WTC11 (cell line): ENCODE results near the gene SPATA12. TPM values are rescaled to one million over a fixed set of nuclear protein-coding genes. Genes with fewer than 3 reads are reported as not detected.

Experiments
- ATAC-seq: fragments of 200-7000 bp; cut with Tn5 transposase; 2 replicates; pipeline ENCODE4 v1.10.0; 2021; ENCODE audit warnings: mild to moderate bottlenecking, moderate library complexity
- CTCF ChIA-PET: fragments of 300-600 bp; sonication (Branson Sonifier 250); formaldehyde crosslinking; loops from one replicate; lab custom pipeline; 2021; ENCODE audit warnings: antibody characterized with exemption; lab: Charles Lee
- POLR2A ChIA-PET: fragments of 350-600 bp; sonication (Branson Sonifier 250); formaldehyde crosslinking; loops from one replicate; lab custom pipeline; 2021; ENCODE audit warnings: antibody characterized with exemption; lab: Charles Lee
- DNase-seq: peaks from one replicate; pipeline ENCODE4 v3.0.0; 2021; ENCODE audit warnings: low spot score
- H3K27ac Mint-ChIP-seq: 2 replicates; pipeline ENCODE4 v1.8.0; 2021; ENCODE audit warnings: mixed read lengths
- H3K27me3 Mint-ChIP-seq: 2 replicates; pipeline ENCODE4 v1.8.0; 2021; ENCODE audit warnings: low read depth, mild to moderate bottlenecking, moderate library complexity, mixed read lengths
- H3K36me3 Mint-ChIP-seq: 2 replicates; pipeline ENCODE4 v1.8.0; 2021; ENCODE audit warnings: mixed read lengths
- H3K4me1 Mint-ChIP-seq: 2 replicates; pipeline ENCODE4 v1.8.0; 2022; ENCODE audit warnings: mixed read lengths
- H3K4me3 Mint-ChIP-seq: 2 replicates; pipeline ENCODE4 v1.8.0; 2021; ENCODE audit warnings: mild to moderate bottlenecking, moderate library complexity, mixed read lengths
- H3K9me3 Mint-ChIP-seq: 2 replicates; pipeline ENCODE4 v1.8.0; 2021; ENCODE audit warnings: mixed read lengths
- ESRRA ChIP-seq: sonication (generic); formaldehyde crosslinking; IDR thresholded peaks from 2 replicates; pipeline ENCODE4 v1.8.1; 2022; ENCODE audit warnings: mild to moderate bottlenecking, missing genetic modification reagents, borderline replicate concordance
- FOXK1 ChIP-seq: sonication (generic); formaldehyde crosslinking; IDR thresholded peaks from 2 replicates; pipeline ENCODE4 v1.8.0; 2022; ENCODE audit warnings: mild to moderate bottlenecking, moderate library complexity, missing genetic modification reagents
- HMGXB4 ChIP-seq: sonication (generic); formaldehyde crosslinking; IDR thresholded peaks from 2 replicates; pipeline ENCODE4 v1.8.1; 2023; ENCODE audit warnings: mild to moderate bottlenecking, moderate library complexity, missing genetic modification reagents
- IRF1 ChIP-seq: sonication (generic); formaldehyde crosslinking; IDR thresholded peaks from 2 replicates; pipeline ENCODE4 v1.8.0; 2023; ENCODE audit warnings: missing genetic modification reagents
- IRF2 ChIP-seq: sonication (generic); formaldehyde crosslinking; IDR thresholded peaks from 2 replicates; pipeline ENCODE4 v1.8.0; 2022; ENCODE audit warnings: low read depth, missing genetic modification reagents, borderline replicate concordance
- MAX ChIP-seq: sonication (generic); formaldehyde crosslinking; IDR thresholded peaks from 2 replicates; pipeline ENCODE4 v1.8.0; 2022; ENCODE audit warnings: mild to moderate bottlenecking, missing genetic modification reagents
- MLX ChIP-seq: sonication (generic); formaldehyde crosslinking; IDR thresholded peaks from 2 replicates; pipeline ENCODE4 v1.8.1; 2023; ENCODE audit warnings: mild to moderate bottlenecking, missing genetic modification reagents, moderate library complexity
- MYBL2 ChIP-seq: sonication (generic); formaldehyde crosslinking; IDR thresholded peaks from 2 replicates; pipeline ENCODE4 v1.8.1; 2023; ENCODE audit warnings: mild to moderate bottlenecking, moderate library complexity, missing genetic modification reagents
- NR1H2 ChIP-seq: sonication (generic); formaldehyde crosslinking; IDR thresholded peaks from 2 replicates; pipeline ENCODE4 v1.9.0; 2021; ENCODE audit warnings: mild to moderate bottlenecking, moderate library complexity, missing genetic modification reagents
- PRDM15 ChIP-seq: sonication (generic); formaldehyde crosslinking; IDR thresholded peaks from 2 replicates; pipeline ENCODE4 v1.8.0; 2022; ENCODE audit warnings: missing genetic modification reagents
- ZNF219 ChIP-seq: sonication (generic); formaldehyde crosslinking; IDR thresholded peaks from 2 replicates; pipeline ENCODE4 v1.8.0; 2023; ENCODE audit warnings: missing genetic modification reagents, mild to moderate bottlenecking, borderline replicate concordance
- total RNA-seq: library from RNA; stranded (reverse); gene quantifications from 3 replicates; pipeline ENCODE4 v1.2.3, GENCODE V29; 2021

The SPATA12 gene
- total RNA-seq, 1 experiment from 2014 or later: 0.39 TPM

GRCh38 chr3:57030721-57031120 lies 29.7 kb upstream of the SPATA12 start (continued):
- TF ChIP-seq NR1H2 (CRISPR knock-in tag) (no peak), MLX (CRISPR knock-in tag) (no peak), ESRRA (CRISPR knock-in tag) (no peak), HMGXB4 (CRISPR knock-in tag) (no peak), MYBL2 (no peak), FOXK1 (no peak)

- Mint-ChIP-seq H3K4me3 (no peak overlapping the region), H3K9me3 (no peaks in the 10 kb centered on the region), H3K36me3 (peaks cover 4% of the 10 kb centered on the region), H3K4me1 (no peaks in the 10 kb centered on the region), H3K27me3 (no peaks in the 10 kb centered on the region), H3K27ac (no peak overlapping the region)
- ChIA-PET CTCF (no interaction called here), POLR2A (interaction anchor here (0.6 kb wide), 1 partner anchor 154 kb away, joined by 3 read pairs; no protein-coding TSS in a partner anchor)
- no peak for TF ChIP-seq MAX (CRISPR knock-in tag)
- no peak for TF ChIP-seq IRF2
- TF ChIP-seq IRF1 (CRISPR knock-in tag): no peak
- ATAC-seq (no peak), DNase-seq (no peak)
These were observed 28.6 kb upstream of the SPATA12 start for GRCh38 chr3:57031631-57032541.

GRCh38 chr3:57036952-57037351 lies 23.5 kb upstream of the SPATA12 start:
- POLR2A ChIA-PET: interaction anchor here (0.6 kb wide), 1 partner anchor 75 kb away, joined by 3 read pairs; no protein-coding TSS in a partner anchor
- DNase-seq: no peak
- H3K27me3 Mint-ChIP-seq: no peaks in the 10 kb centered on the region
- no peaks in the 10 kb centered on the region for H3K9me3 Mint-ChIP-seq
- no peak overlapping the region for H3K4me3 Mint-ChIP-seq
- no peaks in the 10 kb centered on the region for H3K4me1 Mint-ChIP-seq
- no peak overlapping the region for H3K27ac Mint-ChIP-seq
- H3K36me3 Mint-ChIP-seq: peaks cover 4% of the 10 kb centered on the region
- no peak for ATAC-seq
- CTCF ChIA-PET: no interaction called here
- TF ChIP-seq ZNF219 (CRISPR knock-in tag) (no peak), PRDM15 (CRISPR knock-in tag) (peak; percentile 57)
